GM12878 (cell line): ENCODE data around the gene UQCRQ. TPM values are rescaled to one million over a fixed set of nuclear protein-coding genes. Genes with fewer than 3 reads are reported as not detected.
"Not testable (repeated sequence)": the region's sequence is repeated elsewhere in the genome, so short reads cannot be mapped to it uniquely, and the experiment has no call there.

Experiments
- ATAC-seq: fragments of 200-7000 bp; cut with Tn5 transposase; 3 replicates; pipeline ENCODE4 v1.9.1; 2020; ENCODE audit warnings: mild to moderate bottlenecking, moderate library complexity
- BruUV-seq: library from RNA; stranded (reverse); fragments of 400-500 nt; replicated peaks from 2 replicates; lab custom pipeline; 2021; lab: Mats Ljungman, UMichigan
- CTCF ChIA-PET: fragments of 300-600 bp; sonication (Branson Sonifier 250); formaldehyde crosslinking; extraction: SDS; loops from one replicate; lab custom pipeline; 2021; ENCODE audit warnings: inconsistent platforms; lab: Yijun Ruan, JAX
- POLR2A ChIA-PET: fragments of 350-600 bp; formaldehyde crosslinking; extraction: SDS; loops from one replicate; lab custom pipeline; 2021; ENCODE audit warnings: inconsistent platforms; lab: Charles Lee
- RAD21 ChIA-PET: fragments of 300-600 bp; sonication (Branson Sonifier 250); formaldehyde crosslinking; loops from one replicate; lab custom pipeline; 2023; ENCODE audit warnings: antibody characterized with exemption; ENCODE audit not compliant: unreplicated experiment; lab: Charles Lee
- SMC1A ChIA-PET: fragments of 300-600 bp; sonication (Branson Sonifier 250); formaldehyde crosslinking; loops from one replicate; lab custom pipeline; 2023; ENCODE audit not compliant: unreplicated experiment, uncharacterized antibody; lab: Charles Lee
- DNase-seq: peaks from one replicate; pipeline ENCODE4 v3.0.0-alpha.2; 2011; ENCODE audit warnings: low read depth, low spot score
- FAIRE-seq: peaks from 3 replicates; lab custom pipeline; 2011; peaks lifted over from hg19 to GRCh38; lab: Jason Lieb, UNC
- H2AFZ ChIP-seq: 2 replicates; pipeline ENCODE4 v1.6.0; 2011; ENCODE audit warnings: low read depth, low read length, control low read depth; ENCODE audit not compliant: control insufficient read depth
- H3K27ac ChIP-seq: 2 replicates; pipeline ENCODE4 v1.5.1; 2011; ENCODE audit warnings: control low read depth; ENCODE audit not compliant: control insufficient read depth, insufficient read depth
- H3K27me3 ChIP-seq, 2 experiments: replicated peaks in 1 of 2; 2 replicates each; pipeline versions ENCODE4 v1.6.0 to v1.6.1; 2011; ENCODE audit warnings: low read length in 1 of 2; ENCODE audit not compliant: control insufficient read depth in 2 of 2, insufficient read depth in 2 of 2
- H3K36me3 ChIP-seq, 2 experiments: 2 replicates each; pipeline ENCODE4 v1.5.1; 2011; ENCODE audit warnings: low read length in 1 of 2; ENCODE audit not compliant: control insufficient read depth in 2 of 2, insufficient read depth in 2 of 2
- H3K4me1 ChIP-seq: 2 replicates; pipeline ENCODE4 v1.6.1; 2011; ENCODE audit warnings: mild to moderate bottlenecking, low read length, moderate library complexity, mixed read lengths; ENCODE audit not compliant: control insufficient read depth, insufficient read depth
- H3K4me2 ChIP-seq: 2 replicates; pipeline ENCODE4 v1.6.0; 2011; ENCODE audit warnings: control low read depth; ENCODE audit not compliant: control insufficient read depth, insufficient read depth
- H3K4me3 ChIP-seq: fragments of 200-600 bp; sonication (generic); 2 replicates; pipeline ENCODE4 v1.5.1; 2016
- H3K79me2 ChIP-seq: 2 replicates; pipeline ENCODE4 v1.6.0; 2011; ENCODE audit warnings: low read length; ENCODE audit not compliant: control insufficient read depth, insufficient read depth
- H3K9ac ChIP-seq: 2 replicates; pipeline ENCODE4 v1.8.0; 2011; ENCODE audit warnings: low read length, control low read depth, mixed read lengths; ENCODE audit not compliant: control insufficient read depth, insufficient read depth
- H3K9me3 ChIP-seq: replicated peaks from 3 replicates; pipeline ENCODE4 v1.5.1; 2011; ENCODE audit warnings: mild to moderate bottlenecking, low read length; ENCODE audit not compliant: control insufficient read depth, insufficient read depth
- H4K20me1 ChIP-seq: 2 replicates; pipeline ENCODE4 v1.6.0; 2011; ENCODE audit not compliant: control insufficient read depth, insufficient read depth
- WGBS: methylation state at CpG from one replicate; pipeline ENCODE4 v1.1.6; 2016; ENCODE audit warnings: low lambda C conversion rate; ENCODE audit not compliant: insufficient replicate concordance, insufficient coverage; ENCODE audit errors: missing lambda C conversion rate; 5-methylcytosine and 5-hydroxymethylcytosine counted together
- in situ Hi-C: fragments of 300-500 bp; cut with MboI; formaldehyde crosslinking; loops from 9 replicates; pipeline ENCODE4 v1.14.3; 2018; ENCODE audit warnings: mixed read lengths
- intact Hi-C: fragments of 100-400 bp; cut with micrococcal nuclease; formaldehyde crosslinking; loops from one replicate; pipeline ENCODE4 v1.14.2; 2022; ENCODE audit not compliant: unreplicated experiment
- polyA plus RNA-seq, 11 experiments: library from polyadenylated mRNA; depleted of rRNA in 4 of 11; unstranded in 6 of 11; stranded (reverse) in 5 of 11; fragments of >200 nt; fragmentation: Nextera tagmentation in 4 of 11; fragmentation: Illumina TruSeq in 1 of 11; extraction: Ambion mirVana in 4 of 11; extraction: Trizol in 1 of 11; gene quantifications; 1 replicate in 1 of 11; 2 replicates in 10 of 11; pipeline versions ENCODE4 v1.2.1 to v1.2.3, GENCODE V29; 2011 to 2016; ENCODE audit warnings: inconsistent platforms in 2 of 11, missing spikeins in 2 of 11, low read depth in 1 of 11
- total RNA-seq, 4 experiments: library from RNA; depleted of rRNA in 3 of 4; stranded (reverse); fragments of >200 nt in 3 of 4; fragmentation: Illumina TruSeq in 1 of 4; extraction: Trizol in 1 of 4; gene quantifications; 2 replicates each; pipeline versions ENCODE4 v1.2.1 to v1.2.3, GENCODE V29; 2013 to 2021
- TF ChIP-seq, protein P1 (sequence below): IDR thresholded peaks from 2 replicates; pipeline ENCODE4 v1.6.1; 2012; ENCODE audit warnings: low read depth, low read length, improper control_type of control experiment

Gene UQCRQ
- total and polyA plus RNA-seq, 10 of the 15 experiments (the other 5 are each of a cell fraction or from before 2014, with no cell fraction given) = 121 to 1,579 (median 408) TPM

DNA sequence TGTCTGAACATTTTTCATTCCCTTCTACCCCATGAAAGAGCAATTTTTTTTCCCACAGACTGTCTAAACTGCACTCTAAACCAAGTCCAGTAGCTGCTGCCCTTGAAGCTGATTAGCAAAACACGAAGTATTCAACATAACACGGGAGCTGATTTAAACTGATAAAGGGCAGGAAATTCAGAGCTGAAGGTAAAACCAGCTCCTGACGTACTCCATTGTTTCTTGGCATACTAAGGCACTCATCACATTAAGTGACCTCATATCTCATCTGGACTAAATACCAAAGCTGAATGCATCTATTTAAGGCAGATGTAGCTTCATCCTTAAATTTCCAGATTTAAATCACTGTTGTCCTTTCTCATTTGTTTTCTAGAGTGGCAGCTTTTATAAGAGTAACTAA lies 12.1 kb upstream of the UQCRQ start:
- no peak overlapping the region for H3K4me3 ChIP-seq
- TF ChIP-seq, protein P1, sequence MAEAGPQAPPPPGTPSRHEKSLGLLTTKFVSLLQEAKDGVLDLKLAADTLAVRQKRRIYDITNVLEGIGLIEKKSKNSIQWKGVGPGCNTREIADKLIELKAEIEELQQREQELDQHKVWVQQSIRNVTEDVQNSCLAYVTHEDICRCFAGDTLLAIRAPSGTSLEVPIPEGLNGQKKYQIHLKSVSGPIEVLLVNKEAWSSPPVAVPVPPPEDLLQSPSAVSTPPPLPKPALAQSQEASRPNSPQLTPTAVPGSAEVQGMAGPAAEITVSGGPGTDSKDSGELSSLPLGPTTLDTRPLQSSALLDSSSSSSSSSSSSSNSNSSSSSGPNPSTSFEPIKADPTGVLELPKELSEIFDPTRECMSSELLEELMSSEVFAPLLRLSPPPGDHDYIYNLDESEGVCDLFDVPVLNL = no peak
- no TSS peak for BruUV-seq
- in situ Hi-C loops (no loop called here), intact Hi-C loops (no loop called here)
- DNase-seq (no peak), ATAC-seq (no peak), FAIRE-seq (no peak)
- H2AFZ ChIP-seq = no peak overlapping the region
- SMC1A ChIA-PET = interaction anchor here (1.0 to 1.4 kb wide), 5 partner anchors 10 to 37 kb away, joined by 3 to 4 read pairs (median 3); no protein-coding TSS in a partner anchor
- no peaks in the 10 kb centered on the region for H3K36me3 ChIP-seq
- H3K4me1 ChIP-seq = no peaks in the 10 kb centered on the region
- H3K9ac ChIP-seq = no peak overlapping the region
- no peaks in the 10 kb centered on the region for H3K27me3 ChIP-seq
- WGBS = 33% methylated on average over 3 of the region's 3 CpGs
- no peak overlapping the region for H3K4me2 ChIP-seq
- H3K27ac ChIP-seq = no peak overlapping the region
- RAD21 ChIA-PET = interaction anchor here (1.3 kb wide), 1 partner anchor 104 kb away, joined by 4 read pairs; no protein-coding TSS in a partner anchor
- no peaks in the 10 kb centered on the region for H3K9me3 ChIP-seq
- POLR2A ChIA-PET = interaction anchor here (1.1 to 3.0 kb wide), 2 partner anchors 9 kb away, joined by 6 to 13 read pairs; no protein-coding TSS in a partner anchor
- H3K79me2 ChIP-seq = no peaks in the 10 kb centered on the region
- CTCF ChIA-PET = interaction anchor here (1.0 to 2.7 kb wide), 5 partner anchors 10 to 53 kb away, joined by 3 to 15 read pairs (median 3); no protein-coding TSS in a partner anchor
- H4K20me1 ChIP-seq = no peaks in the 10 kb centered on the region

GRCh38 chr5:132854992-132855391 lies 11.4 kb upstream of the UQCRQ start:
- H2AFZ ChIP-seq, DNase-seq, BruUV-seq, H4K20me1 ChIP-seq, H3K4me3 ChIP-seq, FAIRE-seq, H3K27ac ChIP-seq, ATAC-seq, H3K9me3 ChIP-seq, H3K4me2 ChIP-seq, H3K4me1 ChIP-seq, intact Hi-C loops, H3K27me3 ChIP-seq, H3K36me3 ChIP-seq, H3K79me2 ChIP-seq, H3K9ac ChIP-seq, in situ Hi-C loops: not testable (repeated sequence)
- WGBS = 74% methylated on average over 5 of the region's 5 CpGs
- POLR2A ChIA-PET = interaction anchor here (3.0 kb wide), 1 partner anchor 10 kb away, joined by 13 read pairs; no protein-coding TSS in a partner anchor
- RAD21 ChIA-PET = interaction anchor here (1.3 kb wide), 1 partner anchor 105 kb away, joined by 4 read pairs; no protein-coding TSS in a partner anchor
- SMC1A ChIA-PET = interaction anchor here (1.2 to 1.4 kb wide), 2 partner anchors 20 to 38 kb away, joined by 3 read pairs; no protein-coding TSS in a partner anchor
- CTCF ChIA-PET = interaction anchor here (1.0 to 2.7 kb wide), 4 partner anchors 9 to 35 kb away, joined by 3 to 15 read pairs (median 4); no protein-coding TSS in a partner anchor
